Spleen (tissue), 11 donors: Measurements from ENCODE around the gene ALPK3. TPM values are rescaled to one million over a fixed set of nuclear protein-coding genes. Genes with fewer than 3 reads are reported as not detected.

Source experiments
- DNase-seq: peaks from one replicate; pipeline ENCODE4 v3.0.0-alpha.2; 2020
- H3K27ac ChIP-seq, 8 donors: fragments of 200-600 bp; sonication (generic) in 7 of 8; 1 replicate in 4 of 8; 2 replicates in 4 of 8; pipeline versions ENCODE4 v1.5.0 to v1.8.0; 2016 to 2021; ENCODE audit warnings: inconsistent platforms in 4 of 8, mild to moderate bottlenecking in 4 of 8, moderate library complexity in 1 of 8
- H3K27me3 ChIP-seq, 7 donors: fragments of 200-600 bp; sonication (generic) in 6 of 7; replicated peaks in 1 of 7; 1 replicate in 4 of 7; 2 replicates in 3 of 7; pipeline versions ENCODE4 v1.5.0 to v1.8.0; 2016 to 2021; ENCODE audit warnings: inconsistent platforms in 3 of 7, mild to moderate bottlenecking in 1 of 7
- H3K36me3 ChIP-seq, 6 donors: fragments of 200-600 bp; sonication (generic) in 5 of 6; 1 replicate in 4 of 6; 2 replicates in 2 of 6; pipeline versions ENCODE4 v1.5.0 to v1.8.0; 2016 to 2021; ENCODE audit warnings: inconsistent platforms in 2 of 6
- H3K4me1 ChIP-seq, 6 donors: fragments of 200-600 bp; sonication (generic) in 5 of 6; 1 replicate in 3 of 6; 2 replicates in 3 of 6; pipeline versions ENCODE4 v1.5.0 to v1.8.0; 2016 to 2021; ENCODE audit warnings: inconsistent platforms in 3 of 6
- H3K4me3 ChIP-seq, 8 donors: fragments of 200-600 bp; sonication (generic) in 7 of 8; 1 replicate in 4 of 8; 2 replicates in 4 of 8; pipeline versions ENCODE4 v1.5.0 to v1.8.0; 2016 to 2021; ENCODE audit warnings: inconsistent platforms in 4 of 8, mild to moderate bottlenecking in 4 of 8, moderate library complexity in 2 of 8
- H3K9me3 ChIP-seq, 8 donors: fragments of 200-600 bp; sonication (generic) in 7 of 8; 1 replicate in 4 of 8; 2 replicates in 4 of 8; pipeline versions ENCODE4 v1.5.0 to v1.8.0; 2016 to 2021; ENCODE audit warnings: inconsistent platforms in 4 of 8
- POLR2A ChIP-seq, 3 donors: fragments of 450-650 bp; IDR thresholded peaks; one replicate each; pipeline ENCODE4 v1.5.1; 2017; ENCODE audit warnings: antibody characterized with exemption in 3 of 3, mild to moderate bottlenecking in 1 of 3
- POLR2AphosphoS5 ChIP-seq, 3 donors: sonication (generic); formaldehyde crosslinking; IDR thresholded peaks; one replicate each; pipeline ENCODE4 v1.5.1; 2017; ENCODE audit warnings: antibody characterized with exemption in 3 of 3
- WGBS, 5 donors: extraction: QIAGEN DNeasy Blood & Tissue Kit in 3 of 5; methylation state at CpG; one replicate each; pipeline versions ENCODE4 v1.1.5 to v1.1.7; 2013 to 2018; 5-methylcytosine and 5-hydroxymethylcytosine counted together
- intact Hi-C: fragments of 100-400 bp; cut with DNase I; formaldehyde crosslinking; loops from one replicate; pipeline ENCODE4 v1.15.0; 2023; ENCODE audit warnings: low total_unique reads
- polyA plus RNA-seq, 3 donors: library from polyadenylated mRNA; stranded (reverse); fragments of 200-250 nt; gene quantifications; one replicate each; pipeline ENCODE4 v1.2.1, GENCODE V29; 2013
- total RNA-seq, 7 donors: library from RNA; depleted of rRNA in 3 of 7; stranded (reverse); fragments of >200 nt in 3 of 7; fragmentation: NEBNext Ultra II Directional in 4 of 7; extraction: Animal tissue kit (Norgen Biotek cat#: 25700) in 4 of 7; gene quantifications; one replicate each; pipeline versions ENCODE4 v1.1.0 to v1.2.1, GENCODE V29; 2016 to 2021
- TF ChIP-seq, protein P1 (sequence below), 11 experiments: fragments of 200-600 bp in 7 of 11; fragments of 450-650 bp in 4 of 11; sonication (generic) in 4 of 11; IDR thresholded peaks in 8 of 11; conservative IDR thresholded peaks in 3 of 11; 1 replicate in 7 of 11; 2 replicates in 4 of 11; pipeline versions ENCODE4 v1.4.0 to v1.8.0; 2016 to 2021; ENCODE audit warnings: antibody characterized with exemption in 11 of 11, inconsistent platforms in 4 of 11, mild to moderate bottlenecking in 1 of 11
- donor health status: healthy with polysubstance abuse.
- donor health status: DM: no; HTN: no; CAD: no; lungs with moderate emphysema.
- donor health status: DM: no; HTN: no; CAD: no.
- donor health status: Bipolar disorder and iron deficiency.
- donor health status: healthy.
- donor health status: DM: no; HTN: no; CAD: no.
- donor health status: DM: yes; HTN: yes; CAD: no.

Gene ALPK3
- total and polyA plus RNA-seq, 10 donors, result 0.13 to 1.1 (median 0.73) TPM

DNA sequence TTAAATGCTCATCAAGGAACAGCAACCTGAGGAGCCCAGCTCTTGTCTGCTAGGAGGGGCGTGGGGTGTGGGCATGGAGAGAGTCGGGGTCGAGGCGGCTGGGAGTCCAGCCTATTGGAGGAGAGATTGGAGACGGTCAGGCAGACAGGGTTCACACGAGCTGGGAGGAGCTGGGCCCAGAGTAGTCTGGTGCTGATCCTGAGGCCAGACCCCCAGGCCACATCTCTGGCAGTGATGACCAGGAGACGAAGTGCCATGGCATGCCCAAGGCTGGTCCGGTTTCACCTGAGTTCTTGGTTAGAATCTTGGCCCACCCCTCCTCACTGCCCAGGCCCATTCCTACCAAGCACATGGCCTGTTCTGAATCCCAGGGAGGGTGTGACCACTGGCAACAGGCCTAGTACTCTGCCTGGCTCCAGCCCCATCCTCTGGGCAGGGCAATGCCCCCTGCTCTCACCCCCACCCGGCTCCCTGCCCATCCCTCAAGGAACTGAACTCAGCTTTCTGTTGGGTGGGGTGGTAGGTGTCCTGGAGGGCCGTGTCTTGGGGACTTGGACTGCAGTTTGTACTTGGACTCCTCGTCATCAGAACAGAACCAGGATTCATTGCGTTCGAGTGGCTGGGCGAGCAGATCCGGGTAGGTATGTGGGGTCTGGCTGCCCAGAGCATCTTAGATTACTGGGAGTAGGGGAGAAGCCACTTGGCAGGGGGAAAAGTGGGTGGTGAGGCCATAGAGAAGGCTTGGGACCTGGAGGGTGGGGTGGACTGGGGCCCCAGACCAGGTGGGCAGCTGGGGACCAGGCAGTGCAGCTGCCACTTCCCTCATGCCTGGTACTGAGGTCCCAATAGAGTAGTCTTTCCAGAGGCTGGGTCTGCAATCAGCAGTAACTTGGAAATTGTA is 88.1 kb downstream of the ALPK3 start:
- H3K27ac ChIP-seq, result no peak overlapping the region

GRCh38 chr15:84907731-84908130 is 90.6 kb downstream of the ALPK3 start:
- TF ChIP-seq, protein P1, sequence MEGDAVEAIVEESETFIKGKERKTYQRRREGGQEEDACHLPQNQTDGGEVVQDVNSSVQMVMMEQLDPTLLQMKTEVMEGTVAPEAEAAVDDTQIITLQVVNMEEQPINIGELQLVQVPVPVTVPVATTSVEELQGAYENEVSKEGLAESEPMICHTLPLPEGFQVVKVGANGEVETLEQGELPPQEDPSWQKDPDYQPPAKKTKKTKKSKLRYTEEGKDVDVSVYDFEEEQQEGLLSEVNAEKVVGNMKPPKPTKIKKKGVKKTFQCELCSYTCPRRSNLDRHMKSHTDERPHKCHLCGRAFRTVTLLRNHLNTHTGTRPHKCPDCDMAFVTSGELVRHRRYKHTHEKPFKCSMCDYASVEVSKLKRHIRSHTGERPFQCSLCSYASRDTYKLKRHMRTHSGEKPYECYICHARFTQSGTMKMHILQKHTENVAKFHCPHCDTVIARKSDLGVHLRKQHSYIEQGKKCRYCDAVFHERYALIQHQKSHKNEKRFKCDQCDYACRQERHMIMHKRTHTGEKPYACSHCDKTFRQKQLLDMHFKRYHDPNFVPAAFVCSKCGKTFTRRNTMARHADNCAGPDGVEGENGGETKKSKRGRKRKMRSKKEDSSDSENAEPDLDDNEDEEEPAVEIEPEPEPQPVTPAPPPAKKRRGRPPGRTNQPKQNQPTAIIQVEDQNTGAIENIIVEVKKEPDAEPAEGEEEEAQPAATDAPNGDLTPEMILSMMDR (IDR thresholded peaks at IDR 0.05 in 8 of 11, conservative IDR thresholded peaks at IDR 0.05 in 3 of 11), result no peak
- TF ChIP-seq POLR2A (IDR thresholded peaks at IDR 0.05) (no peak), POLR2AphosphoS5 (IDR thresholded peaks at IDR 0.05) (no peak)
- no peak overlapping the region for H3K27ac ChIP-seq
- peaks cover 0 to 16% (median 3%) of the 10 kb centered on the region in 6 donors for H3K4me1 ChIP-seq
- no peak for DNase-seq
- H3K36me3 ChIP-seq, result no peaks in the 10 kb centered on the region
- 93 to 96% (median 94%) methylated on average over 4 of the region's 4 CpGs for WGBS, 5 donors
- H3K4me3 ChIP-seq, result no peak overlapping the region
- no peaks in the 10 kb centered on the region for H3K27me3 ChIP-seq
- no peaks in the 10 kb centered on the region for H3K9me3 ChIP-seq
- intact Hi-C loops, result no loop called here

More for the DNA sequence above, 88.1 kb downstream of the ALPK3 start:
- DNase-seq, result no peak
- Histone ChIP-seq H3K36me3 (no peaks in the 10 kb centered on the region), H3K27me3 (no peaks in the 10 kb centered on the region), H3K9me3 (peaks cover 0 to 16% (median 11%) of the 10 kb centered on the region in 8 donors), H3K4me1 (no peaks in the 10 kb centered on the region), H3K4me3 (no peak overlapping the region)
- TF ChIP-seq, protein P1 (IDR thresholded peaks at IDR 0.05 in 8 of 11, conservative IDR thresholded peaks at IDR 0.05 in 3 of 11), result no peak
- TF ChIP-seq POLR2A (IDR thresholded peaks at IDR 0.05) (no peak), POLR2AphosphoS5 (IDR thresholded peaks at IDR 0.05) (no peak)
- intact Hi-C loops, result no loop called here
- 87 to 95% (median 90%) methylated on average over 15 of the region's 15 CpGs for WGBS, 5 donors

GRCh38 chr15:84908564-84908963 is 91.4 kb downstream of the ALPK3 start:
- H3K4me1 ChIP-seq, result peaks cover 0 to 16% (median 3%) of the 10 kb centered on the region in 6 donors
- intact Hi-C loops, result no loop called here
- TF ChIP-seq POLR2AphosphoS5 (IDR thresholded peaks at IDR 0.05), result no peak
- TF ChIP-seq, protein P1 (IDR thresholded peaks at IDR 0.05 in 8 of 11, conservative IDR thresholded peaks at IDR 0.05 in 3 of 11), result no peak
- no peak for TF ChIP-seq POLR2A (IDR thresholded peaks at IDR 0.05)
- H3K36me3 ChIP-seq, result no peaks in the 10 kb centered on the region
- 72 to 82% (median 76%) methylated on average over 13 of the region's 13 CpGs for WGBS, 5 donors
- H3K4me3 ChIP-seq, result no peak overlapping the region
- H3K9me3 ChIP-seq, result no peaks in the 10 kb centered on the region
- H3K27me3 ChIP-seq, result no peaks in the 10 kb centered on the region
- no peak overlapping the region for H3K27ac ChIP-seq
- no peak for DNase-seq

- intact Hi-C loops, result no loop called here
- H3K27ac ChIP-seq, result no peak overlapping the region
- H3K9me3 ChIP-seq, result peaks cover 0 to 2% (median 0%) of the 10 kb centered on the region in 8 donors
- H3K27me3 ChIP-seq, result no peaks in the 10 kb centered on the region
- peaks cover 0 to 16% (median 3%) of the 10 kb centered on the region in 6 donors for H3K4me1 ChIP-seq
- no peak overlapping the region for H3K4me3 ChIP-seq
- TF ChIP-seq POLR2AphosphoS5 (IDR thresholded peaks at IDR 0.05) (no peak), POLR2A (IDR thresholded peaks at IDR 0.05) (no peak)
- TF ChIP-seq, protein P1 (IDR thresholded peaks at IDR 0.05 in 8 of 11, conservative IDR thresholded peaks at IDR 0.05 in 3 of 11), result no peak
- no peaks in the 10 kb centered on the region for H3K36me3 ChIP-seq
- 76 to 94% (median 90%) methylated on average over 3 of the region's 3 CpGs for WGBS, 5 donors
- no peak for DNase-seq
Observed at GRCh38 chr15:84909029-84909428, 91.9 kb downstream of the ALPK3 start.
